Endothelial cell of umbilical vein (primary cell): ENCODE results near the gene CAP2. TPM values are rescaled to one million over a fixed set of nuclear protein-coding genes. Genes with fewer than 3 reads are reported as not detected.

Source experiments
- BruUV-seq: library from RNA; stranded (reverse); fragments of 400-500 nt; replicated peaks from 2 replicates; lab custom pipeline; 2021; lab: Mats Ljungman, UMichigan
- CTCF ChIA-PET: fragments of 300-600, 350-600 bp; sonication (Branson Sonifier 250); formaldehyde crosslinking; loops from one replicate; lab custom pipeline; 2021; ENCODE audit warnings: antibody characterized with exemption, inconsistent platforms; lab: Charles Lee
- POLR2A ChIA-PET: fragments of 300-600, 350-600 bp; sonication (Branson Sonifier 250); formaldehyde crosslinking; loops from one replicate; lab custom pipeline; 2021; ENCODE audit warnings: antibody characterized with exemption, inconsistent platforms; lab: Charles Lee
- DNase-seq: peaks from one replicate; pipeline ENCODE4 v3.0.0-alpha.2; 2011; ENCODE audit warnings: low read depth, low spot score
- FAIRE-seq: peaks from 2 replicates; lab custom pipeline; 2011; peaks lifted over from hg19 to GRCh38; lab: Jason Lieb, UNC
- H2AFZ ChIP-seq: 2 replicates; pipeline ENCODE4 v1.6.0; 2012; ENCODE audit warnings: low read depth, low read length, control low read depth, inconsistent platforms
- H3K27ac ChIP-seq: 2 replicates; pipeline ENCODE4 v1.5.1; 2011; ENCODE audit warnings: low read depth, mild to moderate bottlenecking, control low read depth, low read length, moderate library complexity; ENCODE audit not compliant: insufficient read depth
- H3K27me3 ChIP-seq, 2 experiments: 2 replicates each; pipeline versions ENCODE4 v1.6.0 to v1.6.1; 2011; ENCODE audit warnings: low read length in 2 of 2, mixed read lengths in 1 of 2; ENCODE audit not compliant: control insufficient read depth in 2 of 2, insufficient read depth in 2 of 2
- H3K36me3 ChIP-seq, 2 experiments: 2 replicates in 1 of 2; 3 replicates in 1 of 2; pipeline ENCODE4 v1.5.1; 2011; ENCODE audit warnings: low read length in 2 of 2, mild to moderate bottlenecking in 1 of 2, moderate library complexity in 1 of 2; ENCODE audit not compliant: control insufficient read depth in 2 of 2, insufficient read depth in 2 of 2; ENCODE audit errors: extremely low read depth in 1 of 2
- H3K4me1 ChIP-seq: 3 replicates; pipeline ENCODE4 v1.5.1; 2011; ENCODE audit warnings: mild to moderate bottlenecking, low read length; ENCODE audit not compliant: control insufficient read depth, insufficient read depth; ENCODE audit errors: extremely low read depth
- H3K4me2 ChIP-seq: 2 replicates; pipeline ENCODE4 v1.6.1; 2011; ENCODE audit warnings: low read length, control low read depth, mixed read lengths; ENCODE audit not compliant: insufficient read depth
- H3K4me3 ChIP-seq, 3 experiments: fragments of 200-600 bp in 1 of 3; sonication (generic), shearing (Covaris generic) in 1 of 3; replicated peaks in 1 of 3; 2 replicates each; pipeline ENCODE4 v1.5.1; 2011 to 2016; ENCODE audit warnings: control low read depth in 3 of 3, low read length in 3 of 3, mild to moderate bottlenecking in 2 of 3, inconsistent platforms in 1 of 3, low read depth in 1 of 3, moderate library complexity in 1 of 3; ENCODE audit not compliant: insufficient read depth in 1 of 3
- H3K79me2 ChIP-seq: 2 replicates; pipeline ENCODE4 v1.6.0; 2012; ENCODE audit warnings: low read length, inconsistent platforms; ENCODE audit not compliant: control insufficient read depth, insufficient read depth
- H3K9ac ChIP-seq: replicated peaks from 2 replicates; pipeline ENCODE3; 2011; ENCODE audit warnings: low read length, control low read depth; ENCODE audit not compliant: insufficient read depth; ENCODE audit errors: extremely low read depth
- H3K9me1 ChIP-seq: replicated peaks from 3 replicates; pipeline ENCODE4 v1.6.0; 2011; ENCODE audit warnings: mild to moderate bottlenecking, low read length; ENCODE audit not compliant: control insufficient read depth, insufficient read depth; ENCODE audit errors: extremely low read depth
- H3K9me3 ChIP-seq: replicated peaks from 2 replicates; pipeline ENCODE4 v1.5.1; 2012; ENCODE audit warnings: low read length, inconsistent platforms; ENCODE audit not compliant: control insufficient read depth, insufficient read depth
- H4K20me1 ChIP-seq: replicated peaks from 2 replicates; pipeline ENCODE3; 2011; ENCODE audit warnings: mild to moderate bottlenecking, low read length; ENCODE audit not compliant: control insufficient read depth, insufficient read depth; ENCODE audit errors: extremely low read depth
- CTCF ChIP-seq, 2 donors: IDR thresholded peaks; 1 replicate in 1 of 2; 2 replicates in 1 of 2; pipeline ENCODE4 v1.5.1; 2011; ENCODE audit warnings: low read length in 2 of 2, mild to moderate bottlenecking in 2 of 2, moderate library complexity in 2 of 2, control low read depth in 1 of 2, inconsistent platforms in 1 of 2, low read depth in 1 of 2; ENCODE audit not compliant: insufficient read depth in 1 of 2; ENCODE audit errors: extremely low read depth in 1 of 2
- EZH2 ChIP-seq: IDR thresholded peaks from 2 replicates; pipeline ENCODE4 v1.6.1; 2012; ENCODE audit warnings: borderline replicate concordance, low read depth, mild to moderate bottlenecking, moderate library complexity, low read length, inconsistent platforms; ENCODE audit not compliant: severe bottlenecking
- FOS ChIP-seq: IDR thresholded peaks from 2 replicates; pipeline ENCODE4 v1.6.1; 2011; ENCODE audit warnings: mild to moderate bottlenecking, low read length, moderate library complexity, borderline replicate concordance; ENCODE audit not compliant: insufficient read depth
- GATA2 ChIP-seq: IDR thresholded peaks from 2 replicates; pipeline ENCODE4 v1.7.0; 2011; ENCODE audit warnings: low read depth, mild to moderate bottlenecking, moderate library complexity, mixed read lengths, low read length; ENCODE audit not compliant: insufficient read length, insufficient read depth
- JUN ChIP-seq: IDR thresholded peaks from 2 replicates; pipeline ENCODE4 v1.6.1; 2011; ENCODE audit warnings: borderline replicate concordance, low read depth; ENCODE audit not compliant: insufficient read length, insufficient read depth
- MAX ChIP-seq: IDR thresholded peaks from 2 replicates; pipeline ENCODE4 v1.6.1; 2011; ENCODE audit not compliant: insufficient read depth, insufficient read length
- MYC ChIP-seq: IDR thresholded peaks from one replicate; pipeline ENCODE4 v1.6.1; 2011; ENCODE audit warnings: mild to moderate bottlenecking, low read depth, low read length
- POLR2A ChIP-seq: IDR thresholded peaks from 2 replicates; pipeline ENCODE4 v1.6.1; 2012; ENCODE audit warnings: low read depth, mild to moderate bottlenecking, control low read depth, low read length
- POLR2AphosphoS5 ChIP-seq: IDR thresholded peaks from 2 replicates; pipeline ENCODE4 v1.6.1; 2012; ENCODE audit warnings: low read depth, mild to moderate bottlenecking, control low read depth, low read length, moderate library complexity; ENCODE audit not compliant: insufficient read depth
- dilution Hi-C: fragments of 300-500 bp; cut with MboI; formaldehyde crosslinking; loops from one replicate; pipeline ENCODE4 v1.15.0; 2019; ENCODE audit warnings: low sequenced_read_pairs; ENCODE audit not compliant: extremely low pct_ligation_motif_present
- intact Hi-C: fragments of 100-400 bp; cut with micrococcal nuclease; formaldehyde crosslinking; loops from one replicate; pipeline ENCODE4 v1.10.0; 2022
- polyA plus RNA-seq, 4 experiments: library from polyadenylated mRNA; depleted of rRNA in 3 of 4; stranded (reverse) in 3 of 4; unstranded in 1 of 4; fragments of >200 nt; gene quantifications; 2 replicates each; pipeline versions ENCODE4 v1.2.1 to v1.2.3, GENCODE V29; 2011 to 2012; ENCODE audit warnings: missing spikeins in 1 of 4
- total RNA-seq: library from RNA; stranded (reverse); gene quantifications from 2 replicates; pipeline ENCODE4 v1.2.3, GENCODE V29; 2021

CAP2 gene
- total and polyA plus RNA-seq, 2 donors (not counting 3 experiments of a cell fraction or from before 2014, with no cell fraction given), result 12.2 to 21.3 TPM

- no peaks in the 10 kb centered on the region for H4K20me1 ChIP-seq
- no peaks in the 10 kb centered on the region for H3K36me3 ChIP-seq
- intact Hi-C loops (no loop called here), dilution Hi-C loops (no loop called here)
- H3K9ac ChIP-seq, result no peak overlapping the region
- ChIA-PET POLR2A (no interaction called here), CTCF (no interaction called here)
- FAIRE-seq (no peak), DNase-seq (no peak)
- H3K27ac ChIP-seq, result no peak overlapping the region
- H3K4me1 ChIP-seq, result no peaks in the 10 kb centered on the region
- H3K9me1 ChIP-seq, result no peaks in the 10 kb centered on the region
- peaks cover 3 to 7% of the 10 kb centered on the region in 2 experiments for H3K27me3 ChIP-seq
- TF ChIP-seq MAX (no peak), FOS (no peak)
- no peak overlapping the region for H3K4me3 ChIP-seq
- H2AFZ ChIP-seq, result no peak overlapping the region
- H3K9me3 ChIP-seq, result no peaks in the 10 kb centered on the region
- H3K4me2 ChIP-seq, result no peak overlapping the region
- no peaks in the 10 kb centered on the region for H3K79me2 ChIP-seq
- BruUV-seq, result no TSS peak
Measured at GRCh38 chr6:17577059-17577458, 183.7 kb downstream of the CAP2 start.

- TF ChIP-seq FOS, result no peak
- no peak for TF ChIP-seq EZH2
- no peak for TF ChIP-seq MAX
- no peak for TF ChIP-seq POLR2AphosphoS5
- TF ChIP-seq POLR2A, result no peak
- no peak for TF ChIP-seq CTCF (IDR thresholded peaks at IDR 0.05; ENCODE audit: extremely low read depth in 1 of 2, insufficient read depth in 1 of 2, low read depth in 1 of 2, low read length in 2 of 2)
- TF ChIP-seq JUN, result no peak
- TF ChIP-seq GATA2, result no peak
- TF ChIP-seq MYC, result no peak
- H3K27ac ChIP-seq, result no peak overlapping the region
- peaks cover 8% of the 10 kb centered on the region for H3K4me1 ChIP-seq
- no peaks in the 10 kb centered on the region for H3K79me2 ChIP-seq
- no peaks in the 10 kb centered on the region for H4K20me1 ChIP-seq
- no peaks in the 10 kb centered on the region for H3K9me3 ChIP-seq
- dilution Hi-C loops (no loop called here), intact Hi-C loops (no loop called here)
- DNase-seq, result peak; percentile 49
- peak overlapping the region; percentile 76 for H3K4me2 ChIP-seq
- peak overlapping the region; percentile 88 for H2AFZ ChIP-seq
- H3K27me3 ChIP-seq, result peaks cover 0 to 2% of the 10 kb centered on the region in 2 experiments
- H3K9ac ChIP-seq, result peak overlapping the region; percentile 69
- ChIA-PET POLR2A (interaction anchor here (1.2 kb wide), 1 partner anchor 90 kb away, joined by 4 read pairs; no protein-coding TSS in a partner anchor), CTCF (interaction anchor here (1.1 to 1.6 kb wide), 2 partner anchors 107 to 223 kb away, joined by 3 to 4 read pairs; no protein-coding TSS in a partner anchor)
- H3K36me3 ChIP-seq, result no peaks in the 10 kb centered on the region
- no peak for FAIRE-seq
- H3K4me3 ChIP-seq, result peak overlapping the region; percentile 51 to 68 (median 61)
- H3K9me1 ChIP-seq, result no peaks in the 10 kb centered on the region
- BruUV-seq, result no TSS peak
Measured at GRCh38 chr6:17580518-17581048, 187.2 kb downstream of the CAP2 start.
